Activated B cell treated with CpG ODN at 0.5 μM for 24 hours (primary cell): ENCODE data around the gene RAVER2. TPM values are rescaled to one million over a fixed set of nuclear protein-coding genes. Genes with fewer than 3 reads are reported as not detected.

ENCODE experiments used
- ATAC-seq: fragments of 200-7000 bp; cut with Tn5 transposase; one replicate; pipeline ENCODE4 v1.10.0; 2021; ENCODE audit warnings: low read depth, mild to moderate bottlenecking, moderate library complexity
- CTCF ChIA-PET: fragments of 350-600 bp; sonication (Branson Sonifier 250); formaldehyde crosslinking; loops from one replicate; lab custom pipeline; 2021; ENCODE audit warnings: antibody characterized with exemption; lab: Charles Lee
- POLR2A ChIA-PET: fragments of 350-600 bp; sonication (Branson Sonifier 250); formaldehyde crosslinking; loops from one replicate; lab custom pipeline; 2021; ENCODE audit warnings: antibody characterized with exemption; lab: Charles Lee
- DNase-seq: peaks from one replicate; pipeline ENCODE4 v3.0.0; 2022
- H3K27ac Mint-ChIP-seq: one replicate; pipeline ENCODE4 v1.8.0; 2020; ENCODE audit warnings: mixed read lengths
- H3K27me3 Mint-ChIP-seq: one replicate; pipeline ENCODE4 v1.8.0; 2021; ENCODE audit warnings: mixed read lengths
- H3K36me3 Mint-ChIP-seq: one replicate; pipeline ENCODE4 v1.8.0; 2021; ENCODE audit warnings: low read depth, mixed read lengths
- H3K4me1 Mint-ChIP-seq: one replicate; pipeline ENCODE4 v1.8.0; 2021; ENCODE audit warnings: mixed read lengths
- H3K4me3 Mint-ChIP-seq: one replicate; pipeline ENCODE4 v1.8.0; 2020; ENCODE audit warnings: mild to moderate bottlenecking, mixed read lengths
- H3K9me3 Mint-ChIP-seq: one replicate; pipeline ENCODE4 v1.8.0; 2020; ENCODE audit warnings: mixed read lengths
- intact Hi-C: fragments of 100-400 bp; cut with micrococcal nuclease; formaldehyde crosslinking; loops from one replicate; pipeline ENCODE4 v1.15.1; 2024
- total RNA-seq: library from RNA; stranded (reverse); gene quantifications from 2 replicates; pipeline ENCODE4 v1.2.3, GENCODE V29; 2022
- TF ChIP-seq, protein P1 (sequence below): fragments of 200-600 bp; IDR thresholded peaks from one replicate; pipeline ENCODE4 v1.8.0; 2022; ENCODE audit warnings: antibody characterized with exemption, mild to moderate bottlenecking

The RAVER2 gene
- total RNA-seq, 1 donor from 2014 or later: 1.2 TPM

DNA sequence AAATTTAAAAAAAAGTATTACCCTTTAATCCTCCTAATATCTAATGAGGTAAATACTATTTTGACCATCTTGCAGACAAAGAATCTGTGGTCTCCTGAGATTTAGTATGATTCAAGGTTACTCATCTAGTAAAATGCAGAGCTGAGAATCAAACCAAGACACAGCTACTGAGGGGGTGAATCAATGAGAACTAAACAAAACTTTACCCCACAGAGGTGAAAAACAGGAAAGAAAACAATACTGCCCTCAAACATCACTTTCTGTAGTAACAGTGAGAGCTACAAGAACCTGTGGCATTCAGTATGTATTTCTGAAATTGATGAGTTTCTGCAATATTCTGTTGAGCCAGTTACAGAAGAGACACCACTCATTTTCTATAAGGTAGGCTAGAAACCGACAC is 136.4 kb downstream of the RAVER2 start:
- POLR2A ChIA-PET: interaction anchor here (0.5 to 0.6 kb wide), 2 partner anchors 48 to 124 kb away, joined by 4 to 5 read pairs; no protein-coding TSS in a partner anchor
- DNase-seq: no peak
- CTCF ChIA-PET: interaction anchor here (0.9 kb wide), 1 partner anchor 47 kb away, joined by 3 read pairs; no protein-coding TSS in a partner anchor
- H3K9me3 Mint-ChIP-seq: no peaks in the 10 kb centered on the region
- H3K27ac Mint-ChIP-seq: peak overlapping the region; percentile 25
- no peak overlapping the region for H3K4me3 Mint-ChIP-seq
- H3K36me3 Mint-ChIP-seq: peaks cover 82% of the 10 kb centered on the region
- intact Hi-C loops: loop anchor here (5.0 kb wide), 1 partner anchor 161 kb away; no protein-coding TSS in a partner anchor
- TF ChIP-seq, protein P1, sequence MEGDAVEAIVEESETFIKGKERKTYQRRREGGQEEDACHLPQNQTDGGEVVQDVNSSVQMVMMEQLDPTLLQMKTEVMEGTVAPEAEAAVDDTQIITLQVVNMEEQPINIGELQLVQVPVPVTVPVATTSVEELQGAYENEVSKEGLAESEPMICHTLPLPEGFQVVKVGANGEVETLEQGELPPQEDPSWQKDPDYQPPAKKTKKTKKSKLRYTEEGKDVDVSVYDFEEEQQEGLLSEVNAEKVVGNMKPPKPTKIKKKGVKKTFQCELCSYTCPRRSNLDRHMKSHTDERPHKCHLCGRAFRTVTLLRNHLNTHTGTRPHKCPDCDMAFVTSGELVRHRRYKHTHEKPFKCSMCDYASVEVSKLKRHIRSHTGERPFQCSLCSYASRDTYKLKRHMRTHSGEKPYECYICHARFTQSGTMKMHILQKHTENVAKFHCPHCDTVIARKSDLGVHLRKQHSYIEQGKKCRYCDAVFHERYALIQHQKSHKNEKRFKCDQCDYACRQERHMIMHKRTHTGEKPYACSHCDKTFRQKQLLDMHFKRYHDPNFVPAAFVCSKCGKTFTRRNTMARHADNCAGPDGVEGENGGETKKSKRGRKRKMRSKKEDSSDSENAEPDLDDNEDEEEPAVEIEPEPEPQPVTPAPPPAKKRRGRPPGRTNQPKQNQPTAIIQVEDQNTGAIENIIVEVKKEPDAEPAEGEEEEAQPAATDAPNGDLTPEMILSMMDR: no peak
- no peak for ATAC-seq
- H3K27me3 Mint-ChIP-seq: no peaks in the 10 kb centered on the region
- peaks cover 30% of the 10 kb centered on the region for H3K4me1 Mint-ChIP-seq

Other genes with a start within 250 kb of the RAVER2 start
- gene JAK1, start 221.5 kb downstream of the RAVER2 start, total RNA-seq: 195 and 215 TPM in 2 replicates